Peyer's patch (tissue), 4 donors: ENCODE data around the gene EDIL3. TPM values are rescaled to one million over a fixed set of nuclear protein-coding genes. Genes with fewer than 3 reads are reported as not detected.

Source experiments
- DNase-seq, 3 donors: peaks; one replicate each; pipeline ENCODE4 v3.0.0-alpha.2; 2017 to 2019
- H3K27ac ChIP-seq, 4 donors: fragments of 200-600 bp; sonication (generic); one replicate each; pipeline ENCODE4 v1.5.1; 2016 to 2019
- H3K27me3 ChIP-seq, 2 donors: fragments of 200-600 bp; sonication (generic); one replicate each; pipeline ENCODE4 v1.5.1; 2019
- H3K36me3 ChIP-seq, 3 donors: fragments of 200-600 bp; sonication (generic); one replicate each; pipeline ENCODE4 v1.5.1; 2016 to 2019
- H3K4me1 ChIP-seq, 4 donors: fragments of 200-600 bp; sonication (generic); one replicate each; pipeline ENCODE4 v1.5.1; 2016 to 2019
- H3K4me3 ChIP-seq, 4 donors: fragments of 200-600 bp; sonication (generic); 1 replicate in 3 of 4; 2 replicates in 1 of 4; pipeline ENCODE4 v1.5.1; 2016 to 2019; ENCODE audit warnings: mild to moderate bottlenecking in 1 of 4
- H3K9me3 ChIP-seq, 4 donors: fragments of 200-600 bp; sonication (generic); one replicate each; pipeline ENCODE4 v1.5.1; 2016 to 2019; ENCODE audit warnings: mild to moderate bottlenecking in 1 of 4
- CTCF ChIP-seq, 6 experiments: fragments of 450-650 bp in 4 of 6; fragments of 200-600 bp in 2 of 6; sonication (generic) in 1 of 6; IDR thresholded peaks; one replicate each; pipeline ENCODE4 v1.5.1; 2017 to 2019; ENCODE audit warnings: antibody characterized with exemption in 6 of 6, mild to moderate bottlenecking in 3 of 6, moderate library complexity in 1 of 6
- POLR2A ChIP-seq, 2 donors: fragments of 450-650 bp; IDR thresholded peaks; one replicate each; pipeline ENCODE4 v1.5.1; 2017; ENCODE audit warnings: antibody characterized with exemption in 2 of 2, mild to moderate bottlenecking in 2 of 2, moderate library complexity in 2 of 2
- total RNA-seq, 4 donors: library from RNA; depleted of rRNA; stranded (reverse); fragments of >200 nt; gene quantifications; one replicate each; pipeline ENCODE4 v1.1.0, GENCODE V29; 2016

The EDIL3 gene
- total RNA-seq, 4 donors from 2014 or later, result 6.0 to 18.2 (median 6.4) TPM

GRCh38 chr5:84260939-84261338 lies 123.7 kb downstream of the EDIL3 start:
- no peak overlapping the region for H3K27ac ChIP-seq
- no peak for DNase-seq
- H3K36me3 ChIP-seq, result no peaks in the 10 kb centered on the region
- H3K4me1 ChIP-seq, result no peaks in the 10 kb centered on the region
- TF ChIP-seq POLR2A (IDR thresholded peaks at IDR 0.05) (no peak), CTCF (IDR thresholded peaks at IDR 0.05) (no peak)
- H3K27me3 ChIP-seq, result no peaks in the 10 kb centered on the region
- H3K9me3 ChIP-seq, result no peaks in the 10 kb centered on the region
- no peak overlapping the region for H3K4me3 ChIP-seq

GRCh38 chr5:84260140-84260539 lies 124.5 kb downstream of the EDIL3 start:
- TF ChIP-seq POLR2A (IDR thresholded peaks at IDR 0.05) (no peak), CTCF (IDR thresholded peaks at IDR 0.05) (no peak)
- no peak overlapping the region for H3K4me3 ChIP-seq
- DNase-seq, result no peak
- H3K9me3 ChIP-seq, result no peaks in the 10 kb centered on the region
- no peak overlapping the region for H3K27ac ChIP-seq
- no peaks in the 10 kb centered on the region for H3K4me1 ChIP-seq
- no peaks in the 10 kb centered on the region for H3K27me3 ChIP-seq
- H3K36me3 ChIP-seq, result no peaks in the 10 kb centered on the region

GRCh38 chr5:84259283-84260045 lies 125.2 kb downstream of the EDIL3 start:
- no peaks in the 10 kb centered on the region for H3K27me3 ChIP-seq
- DNase-seq, result no peak
- no peak overlapping the region for H3K4me3 ChIP-seq
- H3K4me1 ChIP-seq, result no peaks in the 10 kb centered on the region
- no peaks in the 10 kb centered on the region for H3K36me3 ChIP-seq
- no peak for TF ChIP-seq POLR2A (IDR thresholded peaks at IDR 0.05)
- no peak for TF ChIP-seq CTCF (IDR thresholded peaks at IDR 0.05)
- no peaks in the 10 kb centered on the region for H3K9me3 ChIP-seq
- no peak overlapping the region for H3K27ac ChIP-seq

- TF ChIP-seq CTCF (IDR thresholded peaks at IDR 0.05), result no peak
- no peak for TF ChIP-seq POLR2A (IDR thresholded peaks at IDR 0.05)
- no peaks in the 10 kb centered on the region for H3K36me3 ChIP-seq
- no peaks in the 10 kb centered on the region for H3K27me3 ChIP-seq
- DNase-seq, result no peak
- H3K4me1 ChIP-seq, result no peaks in the 10 kb centered on the region
- H3K27ac ChIP-seq, result no peak overlapping the region
- H3K9me3 ChIP-seq, result no peaks in the 10 kb centered on the region
- no peak overlapping the region for H3K4me3 ChIP-seq
These were observed 127.6 kb downstream of the EDIL3 start for GRCh38 chr5:84257061-84257460.

GRCh38 chr5:84255315-84255714 lies 129.4 kb downstream of the EDIL3 start:
- Histone ChIP-seq H3K4me3 (no peak overlapping the region), H3K9me3 (no peaks in the 10 kb centered on the region), H3K27me3 (no peaks in the 10 kb centered on the region), H3K36me3 (no peaks in the 10 kb centered on the region), H3K4me1 (no peaks in the 10 kb centered on the region), H3K27ac (no peak overlapping the region)
- DNase-seq, result no peak
- TF ChIP-seq POLR2A (IDR thresholded peaks at IDR 0.05) (no peak), CTCF (IDR thresholded peaks at IDR 0.05) (peak in 1 of 6 experiments; percentile 6)
